Cerebellar cortex (tissue), 1 donor: ENCODE results near the gene RPL3.

Experiments
- DNase-seq: peaks from one replicate; pipeline ENCODE4 v3.0.0-alpha.2; 2015; ENCODE audit warnings: low spot score

Gene RPL3

DNA sequence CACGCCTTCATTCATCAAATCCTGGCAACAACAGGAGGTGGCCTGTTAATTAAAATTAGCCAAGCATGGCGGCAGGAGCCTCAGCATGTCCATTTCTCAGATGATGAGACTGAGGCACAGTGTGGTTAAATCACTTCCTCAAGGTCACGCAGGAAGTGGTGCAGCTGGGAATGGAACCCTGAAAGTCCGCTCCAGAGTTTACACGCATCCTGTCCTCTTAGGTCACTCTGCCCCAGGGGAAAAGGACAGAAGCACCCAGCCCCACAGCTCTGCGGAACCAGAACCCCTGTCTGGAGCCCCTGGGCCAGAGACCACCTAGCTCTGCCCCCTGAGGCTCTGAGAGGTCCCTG is 19.6 kb downstream of the RPL3 start:
- DNase-seq = peak; percentile 39

DNA sequence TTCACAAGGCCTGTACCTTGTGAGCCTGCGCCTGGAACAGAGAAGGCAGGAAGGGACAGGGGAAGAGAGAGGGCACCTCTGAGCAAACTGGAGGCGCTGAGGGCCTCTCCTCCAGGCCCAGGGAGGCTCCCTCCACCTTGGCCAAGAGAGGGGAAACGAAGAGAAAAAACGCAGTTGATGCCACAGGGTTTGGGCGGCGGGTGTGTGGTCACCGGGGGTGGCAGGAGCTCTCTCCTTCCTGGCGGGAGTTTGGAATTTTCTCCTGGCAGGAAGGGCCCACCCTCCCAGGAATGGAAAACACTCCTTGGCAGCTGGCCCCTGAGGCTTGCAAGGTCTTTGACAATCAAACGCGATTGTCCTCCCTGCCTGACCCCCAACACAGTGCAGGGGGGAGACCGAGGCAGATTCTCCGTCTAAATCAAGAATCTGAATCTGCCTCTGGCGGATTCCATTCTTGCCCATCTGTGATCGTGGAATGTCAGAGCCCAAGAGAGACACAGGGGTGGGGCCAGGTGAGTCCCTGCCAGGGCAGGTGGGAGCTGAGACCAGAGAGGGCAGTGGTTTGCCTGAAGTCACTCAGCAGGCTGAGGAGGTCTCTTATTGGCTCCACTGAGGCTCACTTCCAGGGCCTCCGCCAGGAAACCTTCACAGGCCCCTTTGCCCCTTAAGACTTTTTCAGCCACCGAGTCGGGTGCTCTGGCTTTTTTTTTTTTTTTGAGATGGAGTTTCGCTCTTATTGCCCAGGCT is 21.0 kb downstream of the RPL3 start:
- no peak for DNase-seq

DNA sequence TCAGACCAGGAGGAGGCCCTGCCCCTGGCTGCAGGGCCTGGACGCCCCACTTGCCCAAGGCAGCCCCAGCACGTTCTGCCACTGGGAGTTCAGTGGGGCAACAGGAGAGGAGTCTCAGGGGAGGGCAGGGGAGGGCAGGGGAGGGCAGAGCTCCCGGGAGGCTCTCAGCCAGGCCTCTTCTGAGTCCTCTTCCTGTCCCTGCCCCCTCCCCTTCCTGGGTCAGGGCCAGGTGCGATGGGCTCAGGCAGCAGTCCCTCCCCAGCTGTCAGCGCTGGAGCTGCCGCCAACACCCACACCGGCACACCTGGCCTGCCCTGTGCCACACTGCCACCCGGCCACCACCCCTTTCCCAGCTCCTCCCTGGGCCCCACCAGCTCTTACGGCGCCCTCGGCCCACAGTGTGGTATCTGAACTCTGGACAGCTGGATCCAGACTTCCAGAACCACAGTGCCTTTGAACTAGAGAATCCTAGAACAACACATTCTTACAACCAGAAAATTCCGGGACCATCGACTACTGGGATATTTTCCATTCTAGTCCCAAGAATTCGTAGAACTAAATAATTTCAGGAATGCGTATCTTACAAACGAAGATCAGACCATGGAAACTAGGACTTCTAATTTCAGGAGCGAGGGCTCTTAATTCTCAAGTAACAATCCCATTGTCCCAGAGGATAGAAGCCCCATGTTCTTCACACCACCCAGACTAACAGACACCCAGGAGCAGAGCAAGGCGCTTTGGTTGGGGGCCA is 21.8 kb downstream of the RPL3 start:
- DNase-seq = peak; percentile 41

DNA sequence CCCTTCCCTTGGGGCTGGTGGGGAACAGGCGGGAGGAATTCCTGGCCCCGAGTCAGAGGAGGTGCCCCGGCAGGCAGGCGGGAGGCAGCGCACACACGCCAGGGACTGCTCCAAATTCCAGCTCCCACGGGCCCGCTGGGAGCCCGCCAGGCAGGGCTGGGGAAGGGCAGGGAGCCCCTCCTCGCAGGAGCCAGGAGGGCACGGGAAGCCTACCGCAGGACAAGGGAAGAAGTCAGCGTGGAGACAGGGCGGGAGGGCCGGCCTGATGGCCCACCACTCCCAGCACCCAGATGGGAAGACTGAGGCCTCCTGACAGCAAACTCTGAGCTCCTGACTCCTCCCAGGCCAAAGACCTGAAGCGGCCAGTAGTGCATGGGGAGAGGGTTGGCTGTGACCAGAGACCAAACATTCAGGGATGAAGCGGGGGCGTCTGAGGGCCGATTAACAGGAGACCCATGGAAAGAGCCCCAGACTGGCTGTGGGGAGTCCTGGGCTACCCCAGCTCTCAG is 22.4 kb downstream of the RPL3 start:
- no peak for DNase-seq

- no peak for DNase-seq
These were observed 22.9 kb downstream of the RPL3 start for GRCh38 chr22:39296535-39296934.

- DNase-seq = no peak
These were observed 24.6 kb downstream of the RPL3 start for GRCh38 chr22:39294571-39295468.

DNA sequence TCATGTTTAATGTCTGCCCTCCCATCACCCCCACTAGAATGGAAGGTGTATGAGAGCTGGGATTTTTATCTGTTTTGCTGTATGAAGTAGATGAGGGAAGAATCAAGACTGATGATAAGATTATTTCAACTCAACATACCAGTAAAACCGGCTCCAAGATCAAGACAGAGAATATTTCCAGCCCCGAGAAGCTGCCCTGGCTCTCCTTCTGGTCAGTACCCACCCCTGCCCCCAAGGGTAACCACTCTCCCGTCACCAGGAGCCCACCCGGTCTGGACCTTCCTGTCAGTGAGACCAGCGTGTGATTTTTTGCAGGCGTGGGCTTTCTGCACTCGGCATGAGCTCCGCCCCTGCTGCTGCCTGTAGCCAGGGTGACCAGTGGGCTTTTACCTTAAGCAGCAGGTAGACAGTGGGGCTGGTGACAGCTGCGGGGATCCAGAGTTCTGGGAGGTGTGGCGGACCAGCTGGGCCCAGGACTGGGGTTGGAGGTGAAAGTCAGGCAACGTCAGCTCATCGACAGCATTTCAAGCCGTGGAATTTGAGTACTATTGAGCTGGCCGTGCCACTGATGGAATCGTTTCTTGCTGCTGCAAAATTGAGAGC is 25.6 kb downstream of the RPL3 start:
- no peak for DNase-seq

DNA sequence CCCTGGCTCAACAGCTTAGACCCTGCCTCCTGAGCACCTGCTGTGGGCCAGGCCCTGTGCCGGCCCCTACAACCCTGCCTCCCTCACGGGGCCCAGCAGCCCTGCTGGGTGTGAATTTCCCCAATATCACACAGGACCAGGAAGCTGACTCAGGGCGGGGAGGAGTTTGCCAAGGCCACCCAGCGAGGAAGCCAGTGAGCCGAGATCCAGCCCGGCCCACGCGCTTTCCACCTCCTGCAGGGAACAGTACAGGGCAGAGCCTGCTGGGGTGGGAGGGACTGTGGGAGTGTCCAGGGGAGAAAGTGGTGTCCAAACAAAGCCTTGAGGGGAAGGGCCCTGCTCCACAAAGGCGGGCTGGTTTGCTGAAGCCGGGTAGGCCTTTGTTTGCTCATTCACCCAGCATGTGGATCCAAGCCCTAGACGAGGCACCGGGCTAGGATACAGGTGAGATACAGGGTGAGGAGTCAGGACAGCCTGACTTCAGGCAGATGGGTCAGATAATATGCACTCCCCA is 26.8 kb downstream of the RPL3 start:
- peak; percentile 54 for DNase-seq

DNA sequence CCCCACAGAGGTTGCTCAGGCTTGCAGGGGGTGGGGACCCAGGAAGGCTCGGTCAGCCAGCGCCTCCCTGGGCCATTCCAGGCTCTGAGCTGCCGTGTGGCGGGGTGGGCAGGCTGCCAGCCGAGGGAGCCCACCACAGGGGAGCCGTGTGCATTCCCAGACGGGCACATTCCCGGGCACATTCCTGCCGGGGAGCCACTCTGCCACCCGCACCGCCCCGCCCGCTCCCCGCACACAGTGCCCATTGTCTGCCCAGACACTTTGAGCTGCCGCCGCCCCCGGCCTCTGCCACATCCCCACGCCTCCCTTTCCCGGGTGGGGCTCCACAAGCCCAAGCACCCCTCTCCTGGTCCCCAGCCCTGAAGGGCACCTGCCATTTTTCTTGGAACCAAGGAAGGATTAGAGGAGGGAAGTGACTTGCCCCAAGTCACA is 27.4 kb downstream of the RPL3 start:
- no peak for DNase-seq

GRCh38 chr22:39291523-39291922 is 27.9 kb downstream of the RPL3 start:
- no peak for DNase-seq

GRCh38 chr22:39290724-39291161 is 28.7 kb downstream of the RPL3 start:
- DNase-seq = no peak

DNA sequence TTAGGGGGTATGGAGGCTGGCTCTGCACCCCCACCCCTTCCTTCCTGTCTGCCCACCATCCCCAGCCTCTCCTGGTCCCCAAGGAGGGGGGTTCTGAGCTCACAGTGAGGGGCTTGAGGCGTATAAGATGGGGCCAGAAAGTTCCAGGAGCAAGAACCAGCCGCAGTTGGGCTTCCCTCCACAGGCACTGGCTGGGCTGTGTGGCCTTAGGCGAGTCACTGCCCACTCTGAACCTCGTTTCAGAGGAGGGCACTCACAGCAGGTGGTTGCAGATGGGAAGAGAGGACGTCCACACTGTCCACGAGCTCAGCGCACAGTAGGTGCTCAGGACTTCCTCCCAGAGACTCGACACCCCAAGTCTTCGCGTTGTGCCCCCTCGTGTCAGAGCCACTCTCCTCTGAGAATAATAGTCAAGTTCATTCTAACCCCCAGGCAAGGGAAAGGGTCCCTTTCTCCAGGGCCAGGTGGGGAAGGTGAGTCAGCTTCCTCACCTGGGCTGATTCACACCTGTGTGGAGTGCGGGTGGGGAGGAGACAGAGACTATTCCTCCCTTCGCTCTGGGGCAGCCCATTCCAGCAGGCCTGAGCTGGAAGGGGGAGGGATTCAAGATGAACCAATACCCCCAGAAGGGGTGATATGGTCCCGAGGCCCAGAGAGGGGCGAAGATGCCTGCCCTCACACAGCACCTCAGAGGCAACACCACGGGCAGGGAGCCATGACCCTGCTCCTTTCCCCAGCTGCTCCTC is 29.3 kb downstream of the RPL3 start:
- no peak for DNase-seq

DNA sequence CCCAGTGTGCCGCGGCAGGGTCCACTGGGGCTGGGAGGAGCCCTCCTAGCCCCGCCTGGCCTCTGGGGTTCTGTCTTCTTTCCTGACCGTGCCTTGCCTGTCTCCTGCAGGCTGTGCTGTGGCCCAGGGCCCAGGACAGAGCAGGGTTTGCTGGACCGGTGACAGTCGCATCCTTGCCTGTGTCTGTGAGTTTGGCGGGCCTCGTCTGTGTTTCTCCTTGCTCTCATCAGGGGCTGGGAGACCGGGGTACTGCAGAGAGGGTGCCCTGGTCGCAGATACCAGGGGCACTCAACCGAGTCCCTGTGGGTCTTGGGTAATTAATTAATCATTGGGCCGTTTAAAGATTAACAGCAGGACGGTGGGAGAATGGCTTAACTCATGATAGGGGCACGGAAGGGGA is 29.9 kb downstream of the RPL3 start:
- no peak for DNase-seq

- DNase-seq = no peak
These were observed 31.1 kb downstream of the RPL3 start for GRCh38 chr22:39288135-39288898.

- DNase-seq = no peak
These were observed 32.2 kb downstream of the RPL3 start for GRCh38 chr22:39287076-39287725.

DNA sequence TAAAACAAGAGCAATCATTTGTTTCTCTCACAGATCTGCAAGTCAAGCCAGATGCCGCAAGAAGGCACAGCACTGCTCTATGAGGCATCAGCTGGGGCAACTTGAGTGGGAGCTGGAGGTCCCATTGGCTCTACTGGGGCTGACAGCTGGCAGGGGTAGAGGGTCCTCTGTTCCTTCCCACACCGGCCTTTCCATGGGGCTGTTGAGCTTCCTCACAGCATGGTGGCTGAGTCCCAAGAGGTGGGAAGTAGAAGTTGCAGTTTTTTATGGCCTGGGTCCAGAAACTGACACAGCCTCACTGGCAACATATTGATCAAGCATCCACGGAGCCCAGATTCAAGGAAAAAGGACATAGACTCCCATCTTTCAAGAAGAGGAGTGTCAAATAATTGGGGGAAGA is 34.4 kb downstream of the RPL3 start:
- no peak for DNase-seq

GRCh38 chr22:39284142-39284980 is 35.1 kb downstream of the RPL3 start:
- no peak for DNase-seq

DNA sequence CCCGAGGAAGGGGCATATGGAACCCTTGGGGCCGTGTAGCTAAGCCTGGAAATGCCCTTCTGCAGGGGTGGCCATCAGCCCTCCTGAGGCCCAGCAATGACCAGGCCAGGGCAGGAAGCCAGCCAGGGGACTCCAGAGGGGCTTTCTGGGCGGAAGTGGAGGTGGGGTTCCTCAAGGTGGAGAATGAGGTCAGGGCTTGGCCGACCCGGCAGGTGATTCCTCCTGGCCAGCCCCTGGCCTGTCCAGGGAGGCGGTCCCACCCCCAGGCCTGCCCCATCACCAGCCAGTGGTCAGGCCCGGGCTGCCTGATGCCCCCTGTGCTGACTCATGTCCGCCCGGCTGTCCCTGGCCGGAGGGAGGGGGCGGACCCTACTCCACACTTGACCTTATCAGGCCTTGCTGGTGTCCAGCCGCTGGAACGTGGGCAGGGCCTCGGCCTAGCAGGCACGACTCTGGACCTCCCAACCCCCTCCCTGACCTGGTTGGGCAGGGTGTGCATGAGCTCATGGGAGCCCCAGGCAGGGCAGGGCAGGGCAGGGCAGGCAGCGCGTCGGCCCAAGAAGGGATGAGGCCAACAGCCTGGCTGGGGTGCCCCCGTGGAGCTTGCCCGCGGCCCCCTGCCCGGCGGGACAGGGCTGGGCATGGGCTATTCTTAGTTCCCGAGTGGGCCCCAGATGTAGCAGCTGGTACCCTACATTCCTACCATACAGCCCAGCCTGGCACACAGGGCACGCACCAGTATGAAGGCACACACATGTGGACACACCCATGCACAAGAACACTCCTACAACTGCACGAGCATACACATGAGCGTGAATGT is 35.9 kb downstream of the RPL3 start:
- no peak for DNase-seq
